H1 (cell line): Measurements from ENCODE around the gene STX16.

Experiments
- ASH2L ChIP-seq: fragments of 200-600, 300-600 bp; sonication (generic); IDR thresholded peaks from one replicate; pipeline ENCODE4 v1.7.1; 2017; ENCODE audit warnings: low read length
- CEBPB ChIP-seq: IDR thresholded peaks from 2 replicates; pipeline ENCODE4 v1.6.1; 2012; ENCODE audit warnings: low read depth, low read length
- EGR1 ChIP-seq: IDR thresholded peaks from 2 replicates; pipeline ENCODE4 v1.6.1; 2011; ENCODE audit warnings: low read depth, low read length, borderline replicate concordance
- HDAC2 ChIP-seq, 2 experiments: fragments of 300-600 bp in 1 of 2; sonication (generic) in 1 of 2; IDR thresholded peaks; 2 replicates each; pipeline ENCODE4 v1.6.1; 2011 to 2012; ENCODE audit warnings: low read depth in 2 of 2, low read length in 2 of 2, mild to moderate bottlenecking in 2 of 2, moderate library complexity in 2 of 2, borderline replicate concordance in 1 of 2, inconsistent platforms in 1 of 2
- MAFK ChIP-seq: IDR thresholded peaks from 2 replicates; pipeline ENCODE4 v1.6.1; 2012; ENCODE audit warnings: low read depth, mild to moderate bottlenecking, improper control_type of control experiment, low read length
- POLR2A ChIP-seq, 2 experiments: IDR thresholded peaks; 1 replicate in 1 of 2; 2 replicates in 1 of 2; pipeline ENCODE4 v1.6.1; 2011; ENCODE audit warnings: low read depth in 2 of 2, low read length in 2 of 2, mild to moderate bottlenecking in 2 of 2; ENCODE audit errors: control extremely low read depth in 1 of 2
- RAD21 ChIP-seq, 2 experiments: IDR thresholded peaks in 1 of 2; conservative IDR thresholded peaks in 1 of 2; 2 replicates each; pipeline ENCODE4 v1.6.1; 2011; ENCODE audit warnings: low read depth in 2 of 2, low read length in 2 of 2, improper control_type of control experiment in 1 of 2, inconsistent platforms in 1 of 2, mild to moderate bottlenecking in 1 of 2, moderate library complexity in 1 of 2
- RFX5 ChIP-seq: IDR thresholded peaks from 2 replicates; pipeline ENCODE4 v1.6.1; 2011; ENCODE audit warnings: low read depth, low read length, improper control_type of control experiment, borderline replicate concordance
- SIN3A ChIP-seq, 2 experiments: IDR thresholded peaks in 1 of 2; conservative IDR thresholded peaks in 1 of 2; 2 replicates each; pipeline ENCODE4 v1.6.1; 2011 to 2012; ENCODE audit warnings: low read length in 2 of 2, improper control_type of control experiment in 1 of 2, low read depth in 1 of 2, mild to moderate bottlenecking in 1 of 2
- TF ChIP-seq, protein P1 (sequence below), 3 experiments: IDR thresholded peaks; 1 replicate in 2 of 3; 2 replicates in 1 of 3; pipeline versions ENCODE4 v1.5.1 to v1.6.1; 2011; ENCODE audit warnings: low read length in 3 of 3, mild to moderate bottlenecking in 3 of 3, inconsistent platforms in 2 of 3, low read depth in 1 of 3, moderate library complexity in 1 of 3; ENCODE audit not compliant: insufficient read depth in 1 of 3; ENCODE audit errors: control extremely low read depth in 1 of 3
- TF ChIP-seq, protein P2 (sequence below): IDR thresholded peaks from 2 replicates; pipeline ENCODE4 v1.6.1; 2012; ENCODE audit warnings: low read length, inconsistent platforms
- TF ChIP-seq, protein P3 (sequence below): IDR thresholded peaks from 2 replicates; pipeline ENCODE4 v1.6.1; 2011; ENCODE audit warnings: low read length, improper control_type of control experiment

DNA sequence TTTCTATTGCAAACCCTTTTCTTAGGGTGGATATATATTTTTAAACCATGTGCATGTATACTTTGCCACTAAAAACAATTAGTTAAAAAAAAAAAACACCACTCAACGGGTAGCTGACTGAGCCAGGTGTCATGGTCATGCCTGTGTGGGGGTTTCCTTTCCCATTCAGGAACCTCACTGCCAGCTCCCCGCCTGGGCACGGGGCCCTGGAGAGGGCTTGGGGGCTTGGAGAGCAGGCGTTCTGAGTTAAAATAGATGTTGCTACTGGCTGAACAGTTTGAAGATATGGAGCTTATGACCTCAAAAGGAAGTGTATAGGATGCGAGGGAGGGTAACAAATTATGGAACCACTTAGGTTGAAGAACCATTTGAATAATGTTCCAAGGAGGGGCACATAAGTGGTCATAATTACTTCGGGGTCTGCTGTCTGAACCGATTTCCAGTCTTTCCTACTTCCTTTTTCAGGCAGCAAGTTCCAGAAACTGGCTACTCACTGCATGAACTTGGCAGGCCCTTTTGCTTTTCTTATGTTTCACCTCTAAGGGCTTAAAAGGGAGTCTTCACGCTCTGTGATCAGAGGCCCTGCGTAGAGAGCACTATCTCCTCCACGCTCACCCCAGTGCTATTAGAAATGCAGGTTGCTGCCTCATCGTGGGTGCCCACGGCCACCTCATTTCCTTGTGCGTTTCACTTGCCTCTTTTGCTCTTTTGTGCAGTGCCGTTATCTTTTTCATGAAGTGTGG lies 9.9 kb downstream of the STX16 start:
- TF ChIP-seq CEBPB: no peak
- no peak for TF ChIP-seq ASH2L
- TF ChIP-seq SIN3A (conservative IDR thresholded peaks at IDR 0.05 in 1 of 2, IDR thresholded peaks at IDR 0.05 in 1 of 2; ENCODE audit: low read depth in 1 of 2, low read length in 2 of 2): no peak
- TF ChIP-seq RAD21 (IDR thresholded peaks at IDR 0.05 in 1 of 2, conservative IDR thresholded peaks at IDR 0.05 in 1 of 2; ENCODE audit: low read depth in 2 of 2, low read length in 2 of 2): no peak
- TF ChIP-seq, protein P1, sequence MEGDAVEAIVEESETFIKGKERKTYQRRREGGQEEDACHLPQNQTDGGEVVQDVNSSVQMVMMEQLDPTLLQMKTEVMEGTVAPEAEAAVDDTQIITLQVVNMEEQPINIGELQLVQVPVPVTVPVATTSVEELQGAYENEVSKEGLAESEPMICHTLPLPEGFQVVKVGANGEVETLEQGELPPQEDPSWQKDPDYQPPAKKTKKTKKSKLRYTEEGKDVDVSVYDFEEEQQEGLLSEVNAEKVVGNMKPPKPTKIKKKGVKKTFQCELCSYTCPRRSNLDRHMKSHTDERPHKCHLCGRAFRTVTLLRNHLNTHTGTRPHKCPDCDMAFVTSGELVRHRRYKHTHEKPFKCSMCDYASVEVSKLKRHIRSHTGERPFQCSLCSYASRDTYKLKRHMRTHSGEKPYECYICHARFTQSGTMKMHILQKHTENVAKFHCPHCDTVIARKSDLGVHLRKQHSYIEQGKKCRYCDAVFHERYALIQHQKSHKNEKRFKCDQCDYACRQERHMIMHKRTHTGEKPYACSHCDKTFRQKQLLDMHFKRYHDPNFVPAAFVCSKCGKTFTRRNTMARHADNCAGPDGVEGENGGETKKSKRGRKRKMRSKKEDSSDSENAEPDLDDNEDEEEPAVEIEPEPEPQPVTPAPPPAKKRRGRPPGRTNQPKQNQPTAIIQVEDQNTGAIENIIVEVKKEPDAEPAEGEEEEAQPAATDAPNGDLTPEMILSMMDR (IDR thresholded peaks at IDR 0.05; ENCODE audit: control extremely low read depth in 1 of 3, insufficient read depth in 1 of 3, low read depth in 1 of 3, low read length in 3 of 3): no peak
- no peak for TF ChIP-seq HDAC2 (IDR thresholded peaks at IDR 0.05; ENCODE audit: borderline replicate concordance in 1 of 2, low read depth in 2 of 2, low read length in 2 of 2)
- TF ChIP-seq MAFK: no peak
- no peak for TF ChIP-seq EGR1
- no peak for TF ChIP-seq POLR2A (IDR thresholded peaks at IDR 0.05; ENCODE audit: control extremely low read depth in 1 of 2, low read depth in 2 of 2, low read length in 2 of 2)
- TF ChIP-seq, protein P2, sequence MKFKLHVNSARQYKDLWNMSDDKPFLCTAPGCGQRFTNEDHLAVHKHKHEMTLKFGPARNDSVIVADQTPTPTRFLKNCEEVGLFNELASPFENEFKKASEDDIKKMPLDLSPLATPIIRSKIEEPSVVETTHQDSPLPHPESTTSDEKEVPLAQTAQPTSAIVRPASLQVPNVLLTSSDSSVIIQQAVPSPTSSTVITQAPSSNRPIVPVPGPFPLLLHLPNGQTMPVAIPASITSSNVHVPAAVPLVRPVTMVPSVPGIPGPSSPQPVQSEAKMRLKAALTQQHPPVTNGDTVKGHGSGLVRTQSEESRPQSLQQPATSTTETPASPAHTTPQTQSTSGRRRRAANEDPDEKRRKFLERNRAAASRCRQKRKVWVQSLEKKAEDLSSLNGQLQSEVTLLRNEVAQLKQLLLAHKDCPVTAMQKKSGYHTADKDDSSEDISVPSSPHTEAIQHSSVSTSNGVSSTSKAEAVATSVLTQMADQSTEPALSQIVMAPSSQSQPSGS: no peak
- TF ChIP-seq RFX5: no peak
- TF ChIP-seq, protein P3, sequence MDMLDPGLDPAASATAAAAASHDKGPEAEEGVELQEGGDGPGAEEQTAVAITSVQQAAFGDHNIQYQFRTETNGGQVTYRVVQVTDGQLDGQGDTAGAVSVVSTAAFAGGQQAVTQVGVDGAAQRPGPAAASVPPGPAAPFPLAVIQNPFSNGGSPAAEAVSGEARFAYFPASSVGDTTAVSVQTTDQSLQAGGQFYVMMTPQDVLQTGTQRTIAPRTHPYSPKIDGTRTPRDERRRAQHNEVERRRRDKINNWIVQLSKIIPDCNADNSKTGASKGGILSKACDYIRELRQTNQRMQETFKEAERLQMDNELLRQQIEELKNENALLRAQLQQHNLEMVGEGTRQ: no peak
